GM19452 (cell line): Measurements from ENCODE around the gene RNMT.
"Not testable (repeated sequence)": the region's sequence is repeated elsewhere in the genome, so short reads cannot be mapped to it uniquely, and the experiment has no call there.

Source experiments
- ATAC-seq: cut with Tn5 transposase; IDR thresholded peaks from one replicate; pipeline ENCODE4 v1.9.1; 2021; ENCODE audit not compliant: unreplicated experiment

The RNMT gene

GRCh38 chr18:13730481-13730880, 4.0 kb downstream of the RNMT start:
- no peak for ATAC-seq

GRCh38 chr18:13735681-13736080, 9.2 kb downstream of the RNMT start:
- no peak for ATAC-seq

- no peak for ATAC-seq
Measured at GRCh38 chr18:13745696-13746095, 19.2 kb downstream of the RNMT start.

GRCh38 chr18:13746633-13747032, 20.2 kb downstream of the RNMT start:
- no peak for ATAC-seq

- ATAC-seq, result not testable (repeated sequence)
Measured at GRCh38 chr18:13751599-13751998, 25.1 kb downstream of the RNMT start.

GRCh38 chr18:13756261-13756660, 29.8 kb downstream of the RNMT start:
- ATAC-seq, result no peak

GRCh38 chr18:13756671-13757070, 30.2 kb downstream of the RNMT start:
- ATAC-seq, result no peak

- no peak for ATAC-seq
Measured at GRCh38 chr18:13758622-13759021, 32.1 kb downstream of the RNMT start.

GRCh38 chr18:13760047-13760446, 33.6 kb downstream of the RNMT start:
- no peak for ATAC-seq

GRCh38 chr18:13762690-13763439, 36.4 kb downstream of the RNMT start:
- ATAC-seq, result no peak

- ATAC-seq, result no peak
Measured at GRCh38 chr18:13775058-13775457, 48.6 kb downstream of the RNMT start.

- no peak for ATAC-seq
Measured at GRCh38 chr18:13791181-13791580, 64.7 kb downstream of the RNMT start.

- ATAC-seq, result no peak
Measured at GRCh38 chr18:13793819-13794218, 67.3 kb downstream of the RNMT start.

- no peak for ATAC-seq
Measured at GRCh38 chr18:13796515-13796914, 70.0 kb downstream of the RNMT start.

- ATAC-seq, result no peak
Measured at GRCh38 chr18:13797157-13797611, 70.7 kb downstream of the RNMT start.

- ATAC-seq, result no peak
Measured at GRCh38 chr18:13799396-13799795, 72.9 kb downstream of the RNMT start.

GRCh38 chr18:13800505-13801259, 74.2 kb downstream of the RNMT start:
- ATAC-seq, result no peak

- no peak for ATAC-seq
Measured at GRCh38 chr18:13801260-13801601, 74.8 kb downstream of the RNMT start.

GRCh38 chr18:13804305-13804704, 77.8 kb downstream of the RNMT start:
- ATAC-seq, result no peak

GRCh38 chr18:13808294-13809042, 82.0 kb downstream of the RNMT start:
- ATAC-seq, result no peak

- no peak for ATAC-seq
Measured at GRCh38 chr18:13809043-13809430, 82.6 kb downstream of the RNMT start.
